Activated B cell treated with CpG ODN at 0.5 μM for 24 hours (primary cell): ENCODE data around the gene FNDC5. TPM values are rescaled to one million over a fixed set of nuclear protein-coding genes. Genes with fewer than 3 reads are reported as not detected.

Experiments used
- ATAC-seq: fragments of 200-7000 bp; cut with Tn5 transposase; one replicate; pipeline ENCODE4 v1.10.0; 2021; ENCODE audit warnings: low read depth, mild to moderate bottlenecking, moderate library complexity
- CTCF ChIA-PET: fragments of 350-600 bp; sonication (Branson Sonifier 250); formaldehyde crosslinking; loops from one replicate; lab custom pipeline; 2021; ENCODE audit warnings: antibody characterized with exemption; lab: Charles Lee
- POLR2A ChIA-PET: fragments of 350-600 bp; sonication (Branson Sonifier 250); formaldehyde crosslinking; loops from one replicate; lab custom pipeline; 2021; ENCODE audit warnings: antibody characterized with exemption; lab: Charles Lee
- DNase-seq: peaks from one replicate; pipeline ENCODE4 v3.0.0; 2022
- H3K27ac Mint-ChIP-seq: one replicate; pipeline ENCODE4 v1.8.0; 2020; ENCODE audit warnings: mixed read lengths
- H3K27me3 Mint-ChIP-seq: one replicate; pipeline ENCODE4 v1.8.0; 2021; ENCODE audit warnings: mixed read lengths
- H3K36me3 Mint-ChIP-seq: one replicate; pipeline ENCODE4 v1.8.0; 2021; ENCODE audit warnings: low read depth, mixed read lengths
- H3K4me1 Mint-ChIP-seq: one replicate; pipeline ENCODE4 v1.8.0; 2021; ENCODE audit warnings: mixed read lengths
- H3K4me3 Mint-ChIP-seq: one replicate; pipeline ENCODE4 v1.8.0; 2020; ENCODE audit warnings: mild to moderate bottlenecking, mixed read lengths
- H3K9me3 Mint-ChIP-seq: one replicate; pipeline ENCODE4 v1.8.0; 2020; ENCODE audit warnings: mixed read lengths
- CTCF ChIP-seq: fragments of 200-600 bp; IDR thresholded peaks from one replicate; pipeline ENCODE4 v1.8.0; 2022; ENCODE audit warnings: antibody characterized with exemption, mild to moderate bottlenecking
- intact Hi-C: fragments of 100-400 bp; cut with micrococcal nuclease; formaldehyde crosslinking; loops from one replicate; pipeline ENCODE4 v1.15.1; 2024
- total RNA-seq: library from RNA; stranded (reverse); gene quantifications from 2 replicates; pipeline ENCODE4 v1.2.3, GENCODE V29; 2022

Gene FNDC5
- total RNA-seq, 1 donor from 2014 or later, result 0.55 TPM

- Mint-ChIP-seq H3K4me3 (no peak overlapping the region), H3K27me3 (peaks cover 5% of the 10 kb centered on the region), H3K4me1 (peaks cover 4% of the 10 kb centered on the region), H3K36me3 (peaks cover 40% of the 10 kb centered on the region), H3K9me3 (no peaks in the 10 kb centered on the region), H3K27ac (no peak overlapping the region)
- POLR2A ChIA-PET, result no interaction called here
- DNase-seq (no peak), ATAC-seq (no peak)
- CTCF ChIA-PET, result no interaction called here
- TF ChIP-seq CTCF, result no peak
- intact Hi-C loops, result no loop called here
These were observed 6.2 kb downstream of the FNDC5 start for GRCh38 chr1:32864375-32865019.

- TF ChIP-seq CTCF, result no peak
- intact Hi-C loops, result no loop called here
- DNase-seq (no peak), ATAC-seq (no peak)
- no peak overlapping the region for H3K4me3 Mint-ChIP-seq
- no peak overlapping the region for H3K27ac Mint-ChIP-seq
- POLR2A ChIA-PET, result interaction anchor here (0.5 kb wide), 1 partner anchor 57 kb away, joined by 3 read pairs; no protein-coding TSS in a partner anchor
- H3K4me1 Mint-ChIP-seq, result no peaks in the 10 kb centered on the region
- no peaks in the 10 kb centered on the region for H3K9me3 Mint-ChIP-seq
- CTCF ChIA-PET, result interaction anchor here (1.1 kb wide), 1 partner anchor 9 kb away, joined by 4 read pairs; no protein-coding TSS in a partner anchor
- H3K36me3 Mint-ChIP-seq, result peaks cover 43% of the 10 kb centered on the region
- H3K27me3 Mint-ChIP-seq, result no peaks in the 10 kb centered on the region
These were observed 6.8 kb downstream of the FNDC5 start for GRCh38 chr1:32863881-32864245.

DNA sequence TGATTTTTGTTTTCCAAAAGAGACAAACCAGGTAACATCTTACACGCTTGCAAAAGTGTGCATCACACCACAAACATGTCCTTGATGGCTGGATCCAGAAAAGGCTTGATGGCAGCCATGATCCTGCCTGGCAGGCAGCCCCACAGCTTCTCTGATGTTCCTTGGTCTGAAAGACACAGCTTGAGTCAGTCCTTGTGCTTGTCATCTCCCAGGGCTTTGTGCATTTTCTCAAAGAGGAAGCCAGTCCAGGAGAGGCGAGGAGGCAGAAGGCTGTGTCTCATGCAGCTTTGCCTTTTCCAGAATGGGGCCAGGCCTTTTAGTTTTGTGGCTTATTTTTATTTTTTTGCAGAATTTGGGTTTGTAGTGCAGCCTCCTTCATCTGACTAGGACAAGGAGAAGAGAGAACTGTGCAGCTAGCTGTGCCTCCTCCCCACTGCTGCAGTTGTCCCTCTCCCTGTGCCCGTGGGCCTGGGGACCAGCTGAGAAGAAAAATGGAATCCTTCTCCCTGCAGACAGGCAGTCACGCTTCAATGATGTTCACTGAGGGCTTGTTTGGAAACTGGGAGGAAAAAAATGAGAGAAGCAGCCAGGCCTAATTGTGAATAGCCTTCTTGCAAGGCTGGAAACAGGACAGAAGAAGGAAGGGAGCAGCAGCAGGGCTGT, 7.4 kb downstream of the FNDC5 start:
- H3K4me1 Mint-ChIP-seq, result no peaks in the 10 kb centered on the region
- ATAC-seq, result no peak
- intact Hi-C loops, result no loop called here
- DNase-seq, result no peak
- no peak overlapping the region for H3K27ac Mint-ChIP-seq
- TF ChIP-seq CTCF, result no peak
- no peaks in the 10 kb centered on the region for H3K27me3 Mint-ChIP-seq
- peaks cover 44% of the 10 kb centered on the region for H3K36me3 Mint-ChIP-seq
- POLR2A ChIA-PET, result interaction anchor here (0.5 kb wide), 1 partner anchor 56 kb away, joined by 3 read pairs; no protein-coding TSS in a partner anchor
- CTCF ChIA-PET, result interaction anchor here (1.1 kb wide), 1 partner anchor 9 kb away, joined by 4 read pairs; no protein-coding TSS in a partner anchor
- H3K4me3 Mint-ChIP-seq, result no peak overlapping the region
- H3K9me3 Mint-ChIP-seq, result no peaks in the 10 kb centered on the region

DNA sequence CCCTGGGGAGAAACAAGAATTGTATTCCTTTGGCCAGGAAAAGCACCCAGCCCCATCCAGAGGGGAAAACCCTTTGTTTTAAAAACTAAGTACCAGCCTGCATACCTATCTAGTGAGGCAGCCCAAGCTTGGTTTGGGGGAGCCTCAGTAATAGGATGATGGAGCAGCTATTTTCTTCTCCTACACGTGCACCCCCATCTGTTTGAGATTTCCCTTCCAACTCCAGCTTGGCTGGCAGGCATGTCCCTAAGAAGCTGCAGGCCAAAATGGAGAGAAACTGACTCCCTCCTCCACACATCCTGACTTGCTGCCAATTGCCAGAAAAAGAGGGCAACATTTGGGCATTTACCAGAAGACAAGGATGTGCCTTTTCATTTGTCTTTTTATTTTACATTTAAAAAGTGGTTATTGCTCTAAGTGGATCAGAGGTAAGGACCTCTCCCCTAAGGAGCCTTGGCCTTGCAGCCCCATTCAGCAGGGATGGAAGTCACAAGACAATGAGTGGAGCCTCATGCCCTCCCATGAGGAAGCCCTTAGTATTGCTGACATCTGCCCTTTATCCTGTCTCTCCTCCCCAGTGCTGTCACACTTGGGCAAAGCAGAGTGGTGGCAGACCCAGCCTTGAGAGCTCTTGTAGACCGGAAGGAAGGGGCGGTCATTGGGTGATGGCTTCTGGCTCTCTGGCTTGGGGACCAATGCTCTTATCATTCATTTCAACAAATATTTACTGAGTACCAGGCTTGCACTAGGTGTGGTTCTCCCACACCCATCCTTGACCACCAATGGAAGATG, 8.6 kb downstream of the FNDC5 start:
- intact Hi-C loops, result no loop called here
- Mint-ChIP-seq H3K9me3 (no peaks in the 10 kb centered on the region), H3K27ac (no peak overlapping the region), H3K27me3 (no peaks in the 10 kb centered on the region), H3K4me1 (no peaks in the 10 kb centered on the region), H3K36me3 (peaks cover 54% of the 10 kb centered on the region), H3K4me3 (no peak overlapping the region)
- ATAC-seq (no peak), DNase-seq (no peak)
- ChIA-PET CTCF (interaction anchor here (1.6 kb wide), 1 partner anchor 150 kb away, joined by 3 read pairs; no protein-coding TSS in a partner anchor), POLR2A (interaction anchor here (0.6 kb wide), 2 partner anchors 41 to 60 kb away, joined by 3 to 6 read pairs; no protein-coding TSS in a partner anchor)
- TF ChIP-seq CTCF, result no peak

- H3K27ac Mint-ChIP-seq, result no peak overlapping the region
- no peaks in the 10 kb centered on the region for H3K9me3 Mint-ChIP-seq
- no peaks in the 10 kb centered on the region for H3K4me1 Mint-ChIP-seq
- intact Hi-C loops, result no loop called here
- CTCF ChIA-PET, result no interaction called here
- POLR2A ChIA-PET, result no interaction called here
- no peaks in the 10 kb centered on the region for H3K27me3 Mint-ChIP-seq
- no peak overlapping the region for H3K4me3 Mint-ChIP-seq
- no peak for TF ChIP-seq CTCF
- H3K36me3 Mint-ChIP-seq, result peaks cover 64% of the 10 kb centered on the region
- no peak for ATAC-seq
- no peak for DNase-seq
These were observed 10.1 kb downstream of the FNDC5 start for GRCh38 chr1:32860566-32860965.
